ENCODE measurements around the gene APBA3. TPM values are rescaled to one million over a fixed set of nuclear protein-coding genes. Genes with fewer than 3 reads are reported as not detected.
A peak's percentile ranks its signal among the peaks of the same experiment; 100 is the strongest.

The APBA3 gene
- total and polyA plus RNA-seq, 9 of the 15 experiments (the other 6 are each of a cell fraction or from before 2014, with no cell fraction given), result 0.10 to 29.5 (median 11.5) TPM

GRCh38 chr19:3778104-3778867, 16.8 kb upstream of the APBA3 start:
- Histone ChIP-seq H3K79me2 (ENCODE audit: control insufficient read depth, insufficient read depth, low read length) (no peaks in the 10 kb centered on the region), H3K27ac (ENCODE audit: extremely low read depth, low read depth, low read length) (no peak overlapping the region), H2AFZ (ENCODE audit: low read depth, low read length) (no peak overlapping the region), H3K27me3 (ENCODE audit: control insufficient read depth in 2 of 2, insufficient read depth in 2 of 2, low read length in 2 of 2) (no peaks in the 10 kb centered on the region), H4K20me1 (replicated peaks; ENCODE audit: control insufficient read depth, insufficient read depth, low read length) (no peaks in the 10 kb centered on the region), H3K4me3 (no peak overlapping the region), H3K4me2 (ENCODE audit: insufficient read depth, low read length) (no peak overlapping the region), H3K9ac (ENCODE audit: insufficient read depth in 1 of 2, low read depth in 2 of 2, low read length in 2 of 2) (no peak overlapping the region), H3K36me3 (ENCODE audit: control insufficient read depth, insufficient read depth, low read length) (peaks cover 11% of the 10 kb centered on the region; the same call in 2 of the 3 replicates), H3K9me3 (replicated peaks; ENCODE audit: control insufficient read depth, insufficient read depth, low read depth, low read length) (peaks cover 20% of the 10 kb centered on the region), H3K4me1 (replicated peaks in 1 of 2; ENCODE audit: control insufficient read depth in 2 of 2, insufficient read depth in 2 of 2, low read length in 2 of 2) (peaks cover 0 to 30% of the 10 kb centered on the region in 2 experiments; a peak in 3 of 5 replicates), H3K9me1 (ENCODE audit: control insufficient read depth, insufficient read depth, low read length) (no peaks in the 10 kb centered on the region)
- in situ Hi-C loops (cut with MboI), result no loop called here
- FAIRE-seq (no peak), ATAC-seq (no peak), DNase-seq (ENCODE audit: extremely low read depth in 1 of 4, low spot score in 3 of 4) (no peak)
- CTCF ChIA-PET (ENCODE audit: low intra/inter-chr PET ratio), result no interaction called here
- WGBS (ENCODE audit: insufficient coverage, low coverage, missing lambda C conversion rate), result 80% methylated on average over 32 of the region's 37 CpGs
- POLR2A ChIA-PET, result interaction anchor here (0.5 to 1.6 kb wide), 5 partner anchors 9 to 233 kb away, joined by 3 to 7 read pairs (median 3); no protein-coding TSS in a partner anchor
- intact Hi-C loops (cut with micrococcal nuclease), result no loop called here
- TSS peak; percentile 44 for BruUV-seq (replicated peaks)
- TF ChIP-seq RCOR1 (IDR thresholded peaks at IDR 0.05; ENCODE audit: borderline replicate concordance in 1 of 2, low read depth in 2 of 2, low read length in 2 of 2) (peak in 1 of 2 experiments; percentile 18; a peak in 1 of 4 replicates), YY1 (IDR thresholded peaks at IDR 0.05; ENCODE audit: borderline replicate concordance in 1 of 3, control insufficient read depth in 1 of 3, extremely low read depth in 1 of 3, insufficient read depth in 3 of 3, insufficient read length in 1 of 3, insufficient replicate concordance in 2 of 3, low read depth in 1 of 3, low read length in 2 of 3) (no peak), CREB3 (tag; conservative IDR thresholded peaks at IDR 0.05; ENCODE audit: low read depth) (no peak), ZNF316 (IDR thresholded peaks at IDR 0.05) (no peak), ZBED1 (IDR thresholded peaks at IDR 0.05) (no peak), RNF2 (IDR thresholded peaks at IDR 0.05) (no peak), POLR2G (IDR thresholded peaks at IDR 0.05; ENCODE audit: low read depth, low read length) (peak; percentile 28; the same call in 1 of the 2 replicates), HOXB6 (CRISPR knock-in tag; IDR thresholded peaks at IDR 0.05; ENCODE audit: borderline replicate concordance) (no peak), POLR2A (conservative IDR thresholded peaks at IDR 0.05) (no peak), CREB3L1 (IDR thresholded peaks at IDR 0.05; ENCODE audit: borderline replicate concordance, low read depth) (no peak), NCOA2 (IDR thresholded peaks at IDR 0.05; ENCODE audit: partially characterized antibody in 2 of 2) (no peak), SMARCB1 (IDR thresholded peaks at IDR 0.05; ENCODE audit: insufficient read length, low read depth) (no peak), BHLHE40 (IDR thresholded peaks at IDR 0.05; ENCODE audit: low read length) (no peak), XRCC5 (IDR thresholded peaks at IDR 0.05; ENCODE audit: low read depth, low read length) (no peak), BRF2 (IDR thresholded peaks at IDR 0.05; ENCODE audit: borderline replicate concordance, insufficient read depth, insufficient read length) (no peak), NR2C1 (IDR thresholded peaks at IDR 0.05) (no peak), NR2C1 (tag; IDR thresholded peaks at IDR 0.05) (no peak), CREB1 (IDR thresholded peaks at IDR 0.05) (no peak), CREB1 (CRISPR knock-in tag; IDR thresholded peaks at IDR 0.05) (no peak), CBX3 (IDR thresholded peaks at IDR 0.05; ENCODE audit: borderline replicate concordance in 1 of 2, low read length in 2 of 2) (no peak)
